ENCODE results near the gene PRMT7. TPM values are rescaled to one million over a fixed set of nuclear protein-coding genes. Genes with fewer than 3 reads are reported as not detected.

The PRMT7 gene
- total RNA-seq, 1 experiment from 2014 or later, result 46.4 TPM

DNA sequence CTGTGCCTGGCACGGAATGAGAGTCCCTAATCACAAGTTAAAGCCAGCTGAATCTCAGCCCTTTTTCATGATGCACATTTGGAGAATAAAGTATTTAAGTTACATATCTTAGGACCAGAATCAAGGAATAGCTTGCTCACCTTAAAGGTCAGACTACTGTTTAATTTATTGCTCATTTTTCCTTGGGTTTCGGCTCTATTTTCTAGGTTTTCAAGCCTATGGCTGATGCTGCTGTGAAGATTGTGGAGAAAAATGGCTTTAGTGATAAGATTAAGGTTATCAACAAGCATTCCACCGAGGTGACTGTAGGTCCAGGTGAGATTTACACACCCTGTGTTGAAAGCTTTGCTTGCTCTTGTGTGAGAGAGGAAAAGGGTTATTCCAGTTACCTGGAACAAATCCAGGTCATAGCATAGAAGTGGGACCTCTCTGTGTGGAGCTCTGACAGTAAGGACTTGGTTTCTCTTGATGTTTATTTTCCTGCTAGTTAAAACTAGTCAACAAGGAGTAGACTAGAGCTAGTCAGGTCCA is 18.1 kb downstream of the PRMT7 start:
- H2AFZ ChIP-seq (ENCODE audit: low read length), result no peak overlapping the region
- ChIA-PET CTCF (no interaction called here), POLR2A (ENCODE audit: unreplicated experiment) (interaction anchor here (0.6 kb wide), 2 partner anchors 329 to 1301 kb away, joined by 3 to 5 read pairs; no protein-coding TSS in a partner anchor)
- H3F3A ChIP-seq (ENCODE audit: low read length, unreplicated experiment), result no peaks in the 10 kb centered on the region
- intact Hi-C loops (cut with micrococcal nuclease), result loop anchor here (1.0 kb wide), 3 partner anchors 68 to 92 kb away; no protein-coding TSS in a partner anchor
- no peaks in the 10 kb centered on the region for H3K27me3 ChIP-seq (ENCODE audit: low read length)
- peaks cover 6% of the 10 kb centered on the region; the same call in 1 of the 2 replicates for H3K36me3 ChIP-seq (ENCODE audit: low read depth, low read length)
- DNase-seq (no peak), ATAC-seq (no peak)
- H3K9me3 ChIP-seq (ENCODE audit: low read length), result no peaks in the 10 kb centered on the region
- H3K9me2 ChIP-seq (replicated peaks; ENCODE audit: low read length), result no peaks in the 10 kb centered on the region
- no peak overlapping the region for H3K27ac ChIP-seq (ENCODE audit: low read length)
- no peak overlapping the region for H3K4me3 ChIP-seq (ENCODE audit: low read length)
- H4K20me1 ChIP-seq (ENCODE audit: low read length), result no peaks in the 10 kb centered on the region
- TF ChIP-seq, protein P1, sequence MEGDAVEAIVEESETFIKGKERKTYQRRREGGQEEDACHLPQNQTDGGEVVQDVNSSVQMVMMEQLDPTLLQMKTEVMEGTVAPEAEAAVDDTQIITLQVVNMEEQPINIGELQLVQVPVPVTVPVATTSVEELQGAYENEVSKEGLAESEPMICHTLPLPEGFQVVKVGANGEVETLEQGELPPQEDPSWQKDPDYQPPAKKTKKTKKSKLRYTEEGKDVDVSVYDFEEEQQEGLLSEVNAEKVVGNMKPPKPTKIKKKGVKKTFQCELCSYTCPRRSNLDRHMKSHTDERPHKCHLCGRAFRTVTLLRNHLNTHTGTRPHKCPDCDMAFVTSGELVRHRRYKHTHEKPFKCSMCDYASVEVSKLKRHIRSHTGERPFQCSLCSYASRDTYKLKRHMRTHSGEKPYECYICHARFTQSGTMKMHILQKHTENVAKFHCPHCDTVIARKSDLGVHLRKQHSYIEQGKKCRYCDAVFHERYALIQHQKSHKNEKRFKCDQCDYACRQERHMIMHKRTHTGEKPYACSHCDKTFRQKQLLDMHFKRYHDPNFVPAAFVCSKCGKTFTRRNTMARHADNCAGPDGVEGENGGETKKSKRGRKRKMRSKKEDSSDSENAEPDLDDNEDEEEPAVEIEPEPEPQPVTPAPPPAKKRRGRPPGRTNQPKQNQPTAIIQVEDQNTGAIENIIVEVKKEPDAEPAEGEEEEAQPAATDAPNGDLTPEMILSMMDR (conservative IDR thresholded peaks at IDR 0.05; ENCODE audit: low read depth, low read length), result no peak
- BruUV-seq (replicated peaks), result no TSS peak
- H3K4me1 ChIP-seq (ENCODE audit: insufficient read depth, low read length), result no peaks in the 10 kb centered on the region
- H3K79me2 ChIP-seq (ENCODE audit: low read length), result no peaks in the 10 kb centered on the region
- no peak overlapping the region for H3K4me2 ChIP-seq (ENCODE audit: low read length)
- no peak overlapping the region for H3K9ac ChIP-seq (ENCODE audit: low read length)

DNA sequence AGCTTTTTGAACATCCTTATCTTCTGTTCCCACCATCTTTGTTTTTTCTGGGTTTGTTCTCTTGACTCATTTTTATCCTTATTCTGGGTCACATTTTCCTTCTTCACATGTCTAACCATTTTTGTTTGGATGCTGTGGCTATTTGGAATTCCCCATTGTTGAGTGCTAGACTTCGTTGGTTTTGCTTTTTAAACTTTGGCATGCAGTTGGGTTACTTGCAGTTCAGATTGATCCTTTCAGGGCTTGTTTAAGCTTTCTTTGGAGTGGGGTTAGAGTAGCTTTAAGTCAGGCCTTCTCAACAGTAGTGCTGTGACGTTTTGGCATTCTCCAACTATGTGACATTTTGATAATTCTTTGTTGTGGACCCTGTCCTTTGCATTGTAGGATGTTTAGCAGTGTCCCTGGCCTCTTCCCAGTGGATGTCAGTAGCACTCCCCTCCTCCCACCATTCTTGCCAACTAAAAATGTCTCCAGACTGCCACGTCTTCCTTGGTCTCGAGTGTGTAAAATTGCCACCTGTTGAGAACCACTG is 21.1 kb downstream of the PRMT7 start:
- ChIA-PET POLR2A (ENCODE audit: unreplicated experiment) (no interaction called here), CTCF (no interaction called here)
- DNase-seq (no peak), ATAC-seq (no peak)
- no TSS peak for BruUV-seq (replicated peaks)
- Histone ChIP-seq H3F3A (ENCODE audit: low read length, unreplicated experiment) (no peaks in the 10 kb centered on the region), H2AFZ (ENCODE audit: low read length) (no peak overlapping the region), H4K20me1 (ENCODE audit: low read length) (no peaks in the 10 kb centered on the region), H3K79me2 (ENCODE audit: low read length) (no peaks in the 10 kb centered on the region), H3K9me2 (replicated peaks; ENCODE audit: low read length) (no peaks in the 10 kb centered on the region), H3K27me3 (ENCODE audit: low read length) (no peaks in the 10 kb centered on the region), H3K27ac (ENCODE audit: low read length) (no peak overlapping the region), H3K4me2 (ENCODE audit: low read length) (no peak overlapping the region), H3K9me3 (ENCODE audit: low read length) (no peaks in the 10 kb centered on the region), H3K4me3 (ENCODE audit: low read length) (no peak overlapping the region), H3K4me1 (ENCODE audit: insufficient read depth, low read length) (no peaks in the 10 kb centered on the region), H3K36me3 (ENCODE audit: low read depth, low read length) (0 out of 2 replicates have a peak, but pooled peaks cover 5% of the 10 kb centered on the region), H3K9ac (ENCODE audit: low read length) (no peak overlapping the region)
- no peak for TF ChIP-seq EZH2phosphoT487 (IDR thresholded peaks at IDR 0.05; ENCODE audit: borderline replicate concordance, low read length)
- no peak for TF ChIP-seq EZH2 (IDR thresholded peaks at IDR 0.05; ENCODE audit: low read length, unreplicated experiment)
- TF ChIP-seq, protein P1 (conservative IDR thresholded peaks at IDR 0.05; ENCODE audit: low read depth, low read length), result no peak
- intact Hi-C loops (cut with micrococcal nuclease), result no loop called here

DNA sequence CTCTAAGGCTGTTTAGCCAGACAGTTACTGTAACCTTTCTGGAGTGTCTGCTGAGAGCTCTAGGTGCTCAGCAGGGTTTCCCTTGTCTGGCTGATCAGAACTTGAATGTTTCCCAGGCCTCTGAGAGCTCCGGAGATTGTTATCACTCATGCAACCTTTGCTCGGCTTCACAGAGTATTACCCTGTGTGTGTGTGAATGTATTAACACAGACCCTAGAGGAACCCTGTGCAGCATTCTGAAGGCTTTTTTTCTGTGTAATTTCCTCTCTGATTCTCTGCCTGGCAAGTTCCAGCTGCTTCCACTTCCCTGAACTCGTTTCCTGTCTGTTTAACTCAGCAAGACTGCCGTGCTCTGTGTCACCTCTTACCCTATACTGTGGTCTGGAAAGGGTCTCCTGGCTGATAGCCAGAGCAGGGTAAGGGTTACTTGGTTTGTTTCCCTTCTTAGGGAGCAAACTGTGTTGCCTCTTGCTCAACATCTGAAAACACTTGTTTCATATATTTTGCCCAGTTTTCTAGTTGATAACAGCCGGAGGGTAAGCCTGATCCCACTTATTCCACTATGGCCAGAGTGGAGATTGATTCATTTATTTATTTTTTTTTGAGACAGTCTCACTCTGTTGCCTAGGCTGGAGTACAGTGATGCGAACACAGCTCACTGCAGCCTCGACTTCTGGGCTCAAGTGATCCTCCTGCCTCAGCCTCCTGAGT is 21.7 kb downstream of the PRMT7 start:
- CTCF ChIA-PET, result no interaction called here
- no peak overlapping the region for H3K4me2 ChIP-seq (ENCODE audit: low read length)
- BruUV-seq (replicated peaks), result no TSS peak

More for the DNA sequence above, 21.7 kb downstream of the PRMT7 start:
- POLR2A ChIA-PET (ENCODE audit: unreplicated experiment), result interaction anchor here (0.5 kb wide), 1 partner anchor 53 kb away, joined by 5 read pairs; no protein-coding TSS in a partner anchor
- peaks cover 9% of the 10 kb centered on the region; the same call in 1 of the 2 replicates for H3K36me3 ChIP-seq (ENCODE audit: low read depth, low read length)
- no peak overlapping the region for H3K27ac ChIP-seq (ENCODE audit: low read length)
- no peaks in the 10 kb centered on the region for H4K20me1 ChIP-seq (ENCODE audit: low read length)
- no peaks in the 10 kb centered on the region for H3K27me3 ChIP-seq (ENCODE audit: low read length)
- no peak overlapping the region for H2AFZ ChIP-seq (ENCODE audit: low read length)
- H3K9ac ChIP-seq (ENCODE audit: low read length), result no peak overlapping the region
- H3K9me2 ChIP-seq (replicated peaks; ENCODE audit: low read length), result no peaks in the 10 kb centered on the region
- TF ChIP-seq EZH2 (IDR thresholded peaks at IDR 0.05; ENCODE audit: low read length, unreplicated experiment), result no peak
- TF ChIP-seq, protein P1 (conservative IDR thresholded peaks at IDR 0.05; ENCODE audit: low read depth, low read length), result no peak
- no peak for TF ChIP-seq EZH2phosphoT487 (IDR thresholded peaks at IDR 0.05; ENCODE audit: borderline replicate concordance, low read length)
- no peaks in the 10 kb centered on the region for H3K79me2 ChIP-seq (ENCODE audit: low read length)
- H3K4me1 ChIP-seq (ENCODE audit: insufficient read depth, low read length), result no peaks in the 10 kb centered on the region
- H3K4me3 ChIP-seq (ENCODE audit: low read length), result no peak overlapping the region
- ATAC-seq, result no peak
- intact Hi-C loops (cut with micrococcal nuclease), result no loop called here
- no peaks in the 10 kb centered on the region for H3F3A ChIP-seq (ENCODE audit: low read length, unreplicated experiment)
- no peaks in the 10 kb centered on the region for H3K9me3 ChIP-seq (ENCODE audit: low read length)
- no peak for DNase-seq
